Measurements from ENCODE around the gene RAB19. TPM values are rescaled to one million over a fixed set of nuclear protein-coding genes. Genes with fewer than 3 reads are reported as not detected.
A peak's percentile ranks its signal among the peaks of the same experiment; 100 is the strongest.

Gene RAB19
- total RNA-seq, 1 donor from 2014 or later: 2.9 TPM

DNA sequence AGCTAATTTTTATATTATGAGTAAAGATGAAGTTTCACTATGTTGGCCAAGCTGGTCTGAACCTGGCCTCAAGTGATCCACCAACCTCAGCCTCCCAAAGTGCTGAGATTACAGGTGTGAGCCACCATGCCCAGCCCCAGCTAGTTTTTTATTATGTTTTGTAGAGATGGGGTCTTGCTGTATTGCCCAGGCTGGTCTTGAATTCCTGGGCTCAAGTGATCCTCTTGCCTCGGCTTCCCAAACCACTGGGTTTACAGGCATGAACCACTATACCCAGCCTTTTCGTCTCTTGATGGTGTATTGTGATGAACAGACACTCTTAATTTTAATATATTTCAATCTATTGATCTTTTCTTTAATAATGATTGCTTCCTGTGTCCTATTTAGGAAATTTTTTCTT lies 17.7 kb downstream of the RAB19 start:
- H3K27me3 ChIP-seq: no peaks in the 10 kb centered on the region
- intact Hi-C loops (cut with DNase I): no loop called here
- no peaks in the 10 kb centered on the region for H3K36me3 ChIP-seq
- DNase-seq: no peak
- no peaks in the 10 kb centered on the region for H3K9me3 ChIP-seq
- no peaks in the 10 kb centered on the region for H3K4me1 ChIP-seq
- TF ChIP-seq, protein P1, sequence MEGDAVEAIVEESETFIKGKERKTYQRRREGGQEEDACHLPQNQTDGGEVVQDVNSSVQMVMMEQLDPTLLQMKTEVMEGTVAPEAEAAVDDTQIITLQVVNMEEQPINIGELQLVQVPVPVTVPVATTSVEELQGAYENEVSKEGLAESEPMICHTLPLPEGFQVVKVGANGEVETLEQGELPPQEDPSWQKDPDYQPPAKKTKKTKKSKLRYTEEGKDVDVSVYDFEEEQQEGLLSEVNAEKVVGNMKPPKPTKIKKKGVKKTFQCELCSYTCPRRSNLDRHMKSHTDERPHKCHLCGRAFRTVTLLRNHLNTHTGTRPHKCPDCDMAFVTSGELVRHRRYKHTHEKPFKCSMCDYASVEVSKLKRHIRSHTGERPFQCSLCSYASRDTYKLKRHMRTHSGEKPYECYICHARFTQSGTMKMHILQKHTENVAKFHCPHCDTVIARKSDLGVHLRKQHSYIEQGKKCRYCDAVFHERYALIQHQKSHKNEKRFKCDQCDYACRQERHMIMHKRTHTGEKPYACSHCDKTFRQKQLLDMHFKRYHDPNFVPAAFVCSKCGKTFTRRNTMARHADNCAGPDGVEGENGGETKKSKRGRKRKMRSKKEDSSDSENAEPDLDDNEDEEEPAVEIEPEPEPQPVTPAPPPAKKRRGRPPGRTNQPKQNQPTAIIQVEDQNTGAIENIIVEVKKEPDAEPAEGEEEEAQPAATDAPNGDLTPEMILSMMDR (IDR thresholded peaks at IDR 0.05): no peak
- no peak for ATAC-seq
- H3K27ac ChIP-seq: no peak overlapping the region
- H3K4me3 ChIP-seq: no peak overlapping the region

DNA sequence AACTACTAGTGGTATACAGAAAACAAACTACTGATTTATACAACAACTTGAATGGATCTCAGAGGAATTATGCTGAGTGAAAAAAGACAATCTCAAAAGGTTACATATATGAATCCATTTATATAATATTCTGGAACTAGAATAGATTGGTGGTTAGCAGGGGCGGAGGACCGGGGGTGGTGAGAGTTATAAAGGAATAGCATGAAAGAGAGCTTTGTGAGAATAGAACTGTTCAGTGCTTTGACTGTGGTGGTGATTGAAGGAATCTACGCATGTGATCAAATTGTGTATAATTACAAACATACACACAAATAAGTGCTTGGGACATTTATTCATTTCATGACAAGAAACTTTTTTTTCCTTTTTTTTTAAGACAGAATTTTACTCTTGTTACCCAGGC lies 19.6 kb downstream of the RAB19 start:
- H3K4me1 ChIP-seq: no peaks in the 10 kb centered on the region
- H3K27ac ChIP-seq: no peak overlapping the region
- H3K27me3 ChIP-seq: no peaks in the 10 kb centered on the region
- no peak overlapping the region for H3K4me3 ChIP-seq
- intact Hi-C loops (cut with DNase I): no loop called here
- no peaks in the 10 kb centered on the region for H3K36me3 ChIP-seq
- ATAC-seq (no peak), DNase-seq (no peak)
- no peaks in the 10 kb centered on the region for H3K9me3 ChIP-seq
- TF ChIP-seq, protein P1 (IDR thresholded peaks at IDR 0.05): no peak

DNA sequence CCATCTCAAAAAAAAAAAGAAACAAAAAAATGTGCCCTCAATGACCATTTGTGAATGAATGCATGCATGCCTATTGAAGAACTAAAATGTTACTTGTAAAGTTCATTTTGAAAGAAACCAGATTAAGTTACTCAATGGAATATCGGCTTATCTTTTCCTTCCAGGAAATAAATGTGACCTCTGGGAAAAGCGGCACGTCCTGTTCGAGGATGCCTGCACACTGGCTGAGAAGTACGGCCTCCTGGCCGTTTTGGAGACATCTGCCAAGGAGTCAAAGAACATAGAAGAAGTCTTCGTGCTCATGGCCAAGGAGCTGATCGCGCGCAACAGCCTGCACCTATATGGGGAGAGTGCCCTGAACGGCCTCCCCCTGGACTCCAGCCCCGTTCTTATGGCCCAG lies 21.9 kb downstream of the RAB19 start:
- TF ChIP-seq, protein P1 (IDR thresholded peaks at IDR 0.05): no peak
- ATAC-seq (no peak), DNase-seq (no peak)
- Histone ChIP-seq H3K27me3 (no peaks in the 10 kb centered on the region), H3K27ac (no peak overlapping the region), H3K4me1 (no peaks in the 10 kb centered on the region), H3K9me3 (no peaks in the 10 kb centered on the region), H3K4me3 (no peak overlapping the region), H3K36me3 (no peaks in the 10 kb centered on the region)
- intact Hi-C loops (cut with DNase I): no loop called here

DNA sequence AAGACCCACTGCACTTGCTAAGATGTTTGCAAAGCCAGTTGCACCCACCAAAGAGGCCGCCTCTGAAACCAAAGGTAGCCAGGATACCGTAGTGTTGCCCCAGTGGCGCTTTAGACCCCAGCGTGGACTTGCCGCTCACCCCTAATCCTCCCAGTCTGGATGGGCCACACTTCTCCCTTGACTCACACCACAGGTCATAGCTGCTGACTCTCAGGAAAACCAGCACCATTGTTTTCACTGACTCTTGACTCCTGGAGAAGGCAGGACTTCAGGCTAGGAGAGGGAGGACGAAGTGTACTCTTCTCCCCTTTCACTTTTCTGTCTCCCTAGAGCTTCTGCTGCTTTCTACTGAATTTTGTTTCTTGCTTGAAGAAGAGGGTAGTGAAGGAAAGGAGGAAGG lies 22.3 kb downstream of the RAB19 start:
- intact Hi-C loops (cut with DNase I): no loop called here
- Histone ChIP-seq H3K4me1 (no peaks in the 10 kb centered on the region), H3K27ac (no peak overlapping the region), H3K36me3 (no peaks in the 10 kb centered on the region), H3K4me3 (no peak overlapping the region), H3K9me3 (no peaks in the 10 kb centered on the region), H3K27me3 (no peaks in the 10 kb centered on the region)
- no peak for ATAC-seq
- no peak for DNase-seq
- TF ChIP-seq, protein P1 (IDR thresholded peaks at IDR 0.05): no peak

DNA sequence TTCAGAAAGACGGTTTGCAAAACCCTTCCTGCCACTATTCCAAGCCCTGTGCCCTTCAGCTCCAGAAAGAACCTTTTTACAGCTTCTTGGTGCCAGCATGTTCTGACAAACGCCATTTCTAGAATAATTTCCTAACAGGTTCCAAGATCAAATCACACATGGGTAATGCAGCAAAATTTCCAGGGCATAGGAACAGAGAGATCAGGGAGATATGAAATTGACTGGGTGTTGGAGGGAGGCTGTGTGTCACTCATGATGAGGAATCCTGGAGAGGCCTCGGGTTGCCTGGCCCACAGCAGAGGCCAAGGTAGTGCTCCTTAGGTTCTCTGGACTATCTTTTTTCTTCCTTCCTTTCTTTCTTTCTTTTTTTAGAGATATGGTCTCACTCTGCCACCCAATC lies 29.5 kb downstream of the RAB19 start:
- no peak for ATAC-seq
- intact Hi-C loops (cut with DNase I): no loop called here
- Histone ChIP-seq H3K27me3 (peaks cover 5% of the 10 kb centered on the region), H3K4me1 (no peaks in the 10 kb centered on the region), H3K36me3 (no peaks in the 10 kb centered on the region), H3K9me3 (no peaks in the 10 kb centered on the region), H3K4me3 (no peak overlapping the region), H3K27ac (no peak overlapping the region)
- TF ChIP-seq, protein P1 (IDR thresholded peaks at IDR 0.05): no peak
- no peak for DNase-seq

DNA sequence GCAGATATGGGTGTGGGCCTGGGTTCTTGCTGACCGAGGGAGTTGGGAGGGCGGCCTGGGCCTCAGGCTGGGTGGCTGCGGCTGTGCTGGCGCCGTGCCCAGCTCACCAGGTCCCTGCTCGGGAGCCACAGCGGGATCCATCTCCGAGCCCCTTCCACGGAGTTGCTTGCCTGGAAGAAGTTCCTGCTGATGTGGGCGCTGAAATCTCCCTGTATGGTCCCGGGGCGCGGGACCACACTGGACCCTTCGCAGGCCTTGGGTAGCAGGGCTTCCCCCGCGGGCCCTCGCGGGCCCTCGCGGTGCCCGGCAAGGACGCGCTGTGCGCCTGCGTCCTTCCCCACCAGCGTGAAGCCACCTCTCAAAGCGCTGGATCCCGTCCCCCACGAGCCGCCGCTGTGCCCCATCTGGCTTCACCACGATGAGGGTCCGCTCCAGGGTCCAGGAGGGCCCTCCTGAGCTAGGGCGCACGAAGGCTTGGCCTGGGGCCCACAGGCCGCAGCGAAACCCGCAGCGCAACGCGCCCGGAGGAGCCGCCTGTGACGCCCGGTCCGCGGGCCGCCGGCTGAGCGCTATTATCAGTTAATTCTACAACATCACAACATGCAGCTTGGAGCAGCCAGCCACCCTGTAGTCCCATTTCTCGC lies 31.5 kb downstream of the RAB19 start:
- peak; percentile 64 for DNase-seq
- peak; percentile 43 for ATAC-seq
- no peaks in the 10 kb centered on the region for H3K4me1 ChIP-seq
- H3K9me3 ChIP-seq: no peaks in the 10 kb centered on the region
- TF ChIP-seq, protein P1 (IDR thresholded peaks at IDR 0.05): no peak
- intact Hi-C loops (cut with DNase I): no loop called here
- no peaks in the 10 kb centered on the region for H3K36me3 ChIP-seq
- H3K27me3 ChIP-seq: peaks cover 5% of the 10 kb centered on the region
- no peak overlapping the region for H3K4me3 ChIP-seq
- no peak overlapping the region for H3K27ac ChIP-seq

Data from upper lobe of right lung (tissue), 1 donor.